A549 treated with DMSO at 1 μM for 4 hours (cell line): ENCODE data around the gene GPATCH8. TPM values are rescaled to one million over a fixed set of nuclear protein-coding genes. Genes with fewer than 3 reads are reported as not detected.

Experiments used
- total RNA-seq: library from RNA; stranded (reverse); fragments of 200-300 nt; extraction: Qiagen RNA extraction; gene quantifications from 5 replicates; pipeline ENCODE4 v1.2.3, GENCODE V29; 2022; ENCODE audit warnings: low read depth

GPATCH8 gene
- total RNA-seq: 20.4 to 24.5 TPM (median 24.2 TPM) in 5 replicates

GRCh38 chr17:44503147-44504029 lies at the start of gene GPATCH8:
Gene GPATCH8, minus strand, starts transcription at chr17:44503406. Its CDS starts 36 bp downstream, at chr17:44503370.

GRCh38 chr17:44389281-44389680 lies 113.9 kb downstream of the GPATCH8 start, which contains the start of gene ITGA2B:
Gene ITGA2B, minus strand, starts transcription at chr17:44389649. Its CDS starts 176 bp downstream, at chr17:44389473.

GRCh38 chr17:44363613-44364159 lies 139.5 kb downstream of the GPATCH8 start, which contains the start of gene FAM171A2:
Gene FAM171A2, minus strand, starts transcription at chr17:44363853. Its CDS starts 139 bp downstream, at chr17:44363714.

Other genes starting within 250 kb of the GPATCH8 start
- not detected in 5 replicates for gene SLC4A1, start 235.3 kb downstream of the GPATCH8 start, total RNA-seq
- gene RUNDC3A, start 194.8 kb downstream of the GPATCH8 start, total RNA-seq: 0.18 to 0.71 TPM (median 0.69 TPM) in 5 replicates
- gene SLC25A39, start 178.6 kb downstream of the GPATCH8 start, total RNA-seq: 163 to 221 TPM (median 189 TPM) in 5 replicates
- gene GRN, start 158.1 kb downstream of the GPATCH8 start, total RNA-seq: 214 to 235 TPM (median 233 TPM) in 5 replicates
- gene FAM171A2, start 139.6 kb downstream of the GPATCH8 start, total RNA-seq: 2.6 to 4.8 TPM (median 3.8 TPM) in 5 replicates
- gene ITGA2B, start 113.8 kb downstream of the GPATCH8 start, total RNA-seq: 1.3 to 1.8 TPM (median 1.5 TPM) in 5 replicates
- 31.5 to 46.5 TPM (median 38.7 TPM) in 5 replicates for gene FZD2, start 54.1 kb upstream of the GPATCH8 start, total RNA-seq
- 2.0 to 4.7 TPM (median 3.6 TPM) in 5 replicates for gene MEIOC, start 153.1 kb upstream of the GPATCH8 start, total RNA-seq
- 27.6 to 35.2 TPM (median 31.4 TPM) in 5 replicates for gene CCDC43, start 186.4 kb upstream of the GPATCH8 start, total RNA-seq
- 26.8 to 31.8 TPM (median 28.9 TPM) in 5 replicates for gene DBF4B, start 205.3 kb upstream of the GPATCH8 start, total RNA-seq